ENCODE results near the gene FGGY. TPM values are rescaled to one million over a fixed set of nuclear protein-coding genes. Genes with fewer than 3 reads are reported as not detected.

FGGY gene
- total RNA-seq, 1 experiment from 2014 or later, result 14.6 TPM

GRCh38 chr1:59366346-59366745 is 69.5 kb downstream of the FGGY start:
- Mint-ChIP-seq H3K36me3 (ENCODE audit: insufficient read depth in 1 of 3, low read depth in 3 of 3) (peaks cover 12 to 24% (median 19%) of the 10 kb centered on the region in 3 experiments), H3K27me3 (ENCODE audit: low read depth) (no peaks in the 10 kb centered on the region; the same call in 1 of the 2 replicates), H3K4me3 (no peak overlapping the region), H3K4me1 (no peaks in the 10 kb centered on the region), H3K9me3 (peaks cover 13 to 20% of the 10 kb centered on the region in 2 experiments), H3K27ac (no peak overlapping the region)
- Histone ChIP-seq H3K4ac (ENCODE audit: low read depth, low read length) (no peak overlapping the region), H3K27ac (ENCODE audit: insufficient read length, low read depth, low read length) (no peak overlapping the region), H3K79me1 (ENCODE audit: insufficient read depth, low read depth, low read length, poor library complexity, severe bottlenecking) (no peaks in the 10 kb centered on the region), H2BK15ac (ENCODE audit: low read depth, low read length) (no peak overlapping the region), H3K23ac (ENCODE audit: insufficient read length, low read depth, low read length) (no peak overlapping the region), H3K27me3 (ENCODE audit: insufficient read depth, low read length) (no peaks in the 10 kb centered on the region), H2BK120ac (ENCODE audit: low read depth, low read length, poor library complexity, severe bottlenecking) (no peak overlapping the region), H3T11ph (ENCODE audit: low read length) (no peak overlapping the region), H3K56ac (ENCODE audit: insufficient read length, low read depth, low read length) (no peak overlapping the region), H3K9me3 (ENCODE audit: control insufficient read depth, low read depth, low read length) (no peaks in the 10 kb centered on the region), H2AFZ (ENCODE audit: low read length) (no peak overlapping the region), H4K91ac (ENCODE audit: insufficient read length, low read depth, low read length) (no peak overlapping the region), H4K20me1 (ENCODE audit: control insufficient read depth, insufficient read depth, insufficient read length) (no peaks in the 10 kb centered on the region), H2AK5ac (ENCODE audit: insufficient read length, low read length) (no peak overlapping the region), H3K9ac (ENCODE audit: extremely low read depth, insufficient read length, low read length) (no peak overlapping the region), H4K8ac (replicated peaks; ENCODE audit: insufficient read length, low read depth, low read length) (no peak overlapping the region), H3K79me2 (ENCODE audit: insufficient read depth, low read length) (no peaks in the 10 kb centered on the region), H4K5ac (ENCODE audit: insufficient read length, low read depth, low read length) (no peak overlapping the region), H3K4me1 (ENCODE audit: insufficient read depth, low read length) (no peaks in the 10 kb centered on the region), H3K18ac (ENCODE audit: insufficient read length, low read depth, low read length) (no peak overlapping the region), H2BK5ac (ENCODE audit: insufficient read length, low read length) (no peak overlapping the region), H3K23me2 (ENCODE audit: insufficient read length, low read depth, low read length, poor library complexity, severe bottlenecking) (no peaks in the 10 kb centered on the region), H3K14ac (ENCODE audit: insufficient read depth, low read length) (no peak overlapping the region), H3K4me2 (ENCODE audit: insufficient read depth, insufficient read length, low read length) (no peak overlapping the region), H2BK12ac (ENCODE audit: insufficient read length, low read depth, low read length) (no peak overlapping the region), H2BK20ac (ENCODE audit: low read depth, low read length, poor library complexity, severe bottlenecking) (no peak overlapping the region)
- no peak for TF ChIP-seq CTCF (conservative IDR thresholded peaks at IDR 0.05)
- WGBS (ENCODE audit: extremely low coverage, insufficient read length, low lambda C conversion rate), result no CpG with 5 or more reads among the region's 5 CpGs
- no peak for DNase-seq
